Panc1 (cell line): ENCODE results near the gene PPP1R1A.

Source experiments
- POLR2AphosphoS5 ChIP-seq: IDR thresholded peaks from 2 replicates; pipeline ENCODE4 v1.6.1; 2012; ENCODE audit warnings: mild to moderate bottlenecking, low read depth, low read length, moderate library complexity
- TCF7L2 ChIP-seq: IDR thresholded peaks from 2 replicates; pipeline ENCODE4 v1.6.1; 2011; ENCODE audit warnings: mild to moderate bottlenecking, low read depth, low read length, inconsistent platforms
- TF ChIP-seq, protein P1 (sequence below): fragments of 450-650 bp; IDR thresholded peaks from 2 replicates; pipeline ENCODE4 v1.5.1; 2017; ENCODE audit warnings: mild to moderate bottlenecking
- TF ChIP-seq, protein P2 (sequence below), 2 experiments: IDR thresholded peaks; 2 replicates each; pipeline ENCODE4 v1.6.1; 2011 to 2012; ENCODE audit warnings: low read depth in 2 of 2, control low read depth in 1 of 2, low read length in 1 of 2, mild to moderate bottlenecking in 1 of 2, moderate library complexity in 1 of 2; ENCODE audit not compliant: insufficient read depth in 1 of 2

DNA sequence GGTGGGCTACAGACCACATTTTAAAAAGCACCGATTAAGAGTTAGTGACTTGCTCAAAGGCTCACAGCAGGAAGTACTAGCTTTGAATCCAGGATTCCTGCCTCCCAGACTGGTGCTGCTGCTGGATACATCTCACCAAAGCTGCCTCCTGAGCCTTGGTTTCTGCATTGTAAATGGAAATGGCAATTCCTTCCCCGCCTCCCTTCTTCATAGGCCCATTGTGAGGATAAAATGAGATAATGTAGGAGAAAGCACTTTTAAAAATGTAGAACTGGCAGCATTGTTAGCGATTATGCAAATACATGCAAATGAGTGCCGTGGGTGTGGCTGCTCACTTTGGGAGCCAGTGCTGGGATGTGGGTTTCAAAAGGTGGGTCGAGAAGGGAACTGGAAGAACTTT, 23.7 kb downstream of the PPP1R1A start:
- TF ChIP-seq, protein P1, sequence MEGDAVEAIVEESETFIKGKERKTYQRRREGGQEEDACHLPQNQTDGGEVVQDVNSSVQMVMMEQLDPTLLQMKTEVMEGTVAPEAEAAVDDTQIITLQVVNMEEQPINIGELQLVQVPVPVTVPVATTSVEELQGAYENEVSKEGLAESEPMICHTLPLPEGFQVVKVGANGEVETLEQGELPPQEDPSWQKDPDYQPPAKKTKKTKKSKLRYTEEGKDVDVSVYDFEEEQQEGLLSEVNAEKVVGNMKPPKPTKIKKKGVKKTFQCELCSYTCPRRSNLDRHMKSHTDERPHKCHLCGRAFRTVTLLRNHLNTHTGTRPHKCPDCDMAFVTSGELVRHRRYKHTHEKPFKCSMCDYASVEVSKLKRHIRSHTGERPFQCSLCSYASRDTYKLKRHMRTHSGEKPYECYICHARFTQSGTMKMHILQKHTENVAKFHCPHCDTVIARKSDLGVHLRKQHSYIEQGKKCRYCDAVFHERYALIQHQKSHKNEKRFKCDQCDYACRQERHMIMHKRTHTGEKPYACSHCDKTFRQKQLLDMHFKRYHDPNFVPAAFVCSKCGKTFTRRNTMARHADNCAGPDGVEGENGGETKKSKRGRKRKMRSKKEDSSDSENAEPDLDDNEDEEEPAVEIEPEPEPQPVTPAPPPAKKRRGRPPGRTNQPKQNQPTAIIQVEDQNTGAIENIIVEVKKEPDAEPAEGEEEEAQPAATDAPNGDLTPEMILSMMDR = no peak
- TF ChIP-seq POLR2AphosphoS5 (no peak), TCF7L2 (no peak)
- TF ChIP-seq, protein P2, sequence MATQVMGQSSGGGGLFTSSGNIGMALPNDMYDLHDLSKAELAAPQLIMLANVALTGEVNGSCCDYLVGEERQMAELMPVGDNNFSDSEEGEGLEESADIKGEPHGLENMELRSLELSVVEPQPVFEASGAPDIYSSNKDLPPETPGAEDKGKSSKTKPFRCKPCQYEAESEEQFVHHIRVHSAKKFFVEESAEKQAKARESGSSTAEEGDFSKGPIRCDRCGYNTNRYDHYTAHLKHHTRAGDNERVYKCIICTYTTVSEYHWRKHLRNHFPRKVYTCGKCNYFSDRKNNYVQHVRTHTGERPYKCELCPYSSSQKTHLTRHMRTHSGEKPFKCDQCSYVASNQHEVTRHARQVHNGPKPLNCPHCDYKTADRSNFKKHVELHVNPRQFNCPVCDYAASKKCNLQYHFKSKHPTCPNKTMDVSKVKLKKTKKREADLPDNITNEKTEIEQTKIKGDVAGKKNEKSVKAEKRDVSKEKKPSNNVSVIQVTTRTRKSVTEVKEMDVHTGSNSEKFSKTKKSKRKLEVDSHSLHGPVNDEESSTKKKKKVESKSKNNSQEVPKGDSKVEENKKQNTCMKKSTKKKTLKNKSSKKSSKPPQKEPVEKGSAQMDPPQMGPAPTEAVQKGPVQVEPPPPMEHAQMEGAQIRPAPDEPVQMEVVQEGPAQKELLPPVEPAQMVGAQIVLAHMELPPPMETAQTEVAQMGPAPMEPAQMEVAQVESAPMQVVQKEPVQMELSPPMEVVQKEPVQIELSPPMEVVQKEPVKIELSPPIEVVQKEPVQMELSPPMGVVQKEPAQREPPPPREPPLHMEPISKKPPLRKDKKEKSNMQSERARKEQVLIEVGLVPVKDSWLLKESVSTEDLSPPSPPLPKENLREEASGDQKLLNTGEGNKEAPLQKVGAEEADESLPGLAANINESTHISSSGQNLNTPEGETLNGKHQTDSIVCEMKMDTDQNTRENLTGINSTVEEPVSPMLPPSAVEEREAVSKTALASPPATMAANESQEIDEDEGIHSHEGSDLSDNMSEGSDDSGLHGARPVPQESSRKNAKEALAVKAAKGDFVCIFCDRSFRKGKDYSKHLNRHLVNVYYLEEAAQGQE (IDR thresholded peaks at IDR 0.05; ENCODE audit: insufficient read depth in 1 of 2, low read depth in 2 of 2, low read length in 1 of 2) = no peak
